WTC11 (cell line): Measurements from ENCODE around the gene AUP1. TPM values are rescaled to one million over a fixed set of nuclear protein-coding genes. Genes with fewer than 3 reads are reported as not detected.

Experiments
- ATAC-seq: fragments of 200-7000 bp; cut with Tn5 transposase; 2 replicates; pipeline ENCODE4 v1.10.0; 2021; ENCODE audit warnings: mild to moderate bottlenecking, moderate library complexity
- CTCF ChIA-PET: fragments of 300-600 bp; sonication (Branson Sonifier 250); formaldehyde crosslinking; loops from one replicate; lab custom pipeline; 2021; ENCODE audit warnings: antibody characterized with exemption; lab: Charles Lee
- POLR2A ChIA-PET: fragments of 350-600 bp; sonication (Branson Sonifier 250); formaldehyde crosslinking; loops from one replicate; lab custom pipeline; 2021; ENCODE audit warnings: antibody characterized with exemption; lab: Charles Lee
- DNase-seq: peaks from one replicate; pipeline ENCODE4 v3.0.0; 2021; ENCODE audit warnings: low spot score
- H3K27ac Mint-ChIP-seq: 2 replicates; pipeline ENCODE4 v1.8.0; 2021; ENCODE audit warnings: mixed read lengths
- H3K27me3 Mint-ChIP-seq: 2 replicates; pipeline ENCODE4 v1.8.0; 2021; ENCODE audit warnings: low read depth, mild to moderate bottlenecking, moderate library complexity, mixed read lengths
- H3K36me3 Mint-ChIP-seq: 2 replicates; pipeline ENCODE4 v1.8.0; 2021; ENCODE audit warnings: mixed read lengths
- H3K4me1 Mint-ChIP-seq: 2 replicates; pipeline ENCODE4 v1.8.0; 2022; ENCODE audit warnings: mixed read lengths
- H3K4me3 Mint-ChIP-seq: 2 replicates; pipeline ENCODE4 v1.8.0; 2021; ENCODE audit warnings: mild to moderate bottlenecking, moderate library complexity, mixed read lengths
- H3K9me3 Mint-ChIP-seq: 2 replicates; pipeline ENCODE4 v1.8.0; 2021; ENCODE audit warnings: mixed read lengths
- ATF1 ChIP-seq: sonication (generic); formaldehyde crosslinking; IDR thresholded peaks from 2 replicates; pipeline ENCODE4 v1.8.1; 2023; ENCODE audit warnings: mild to moderate bottlenecking, moderate library complexity, missing genetic modification reagents
- CBFB ChIP-seq: sonication (generic); formaldehyde crosslinking; IDR thresholded peaks from 2 replicates; pipeline ENCODE4 v1.8.1; 2022; ENCODE audit warnings: mild to moderate bottlenecking, low read depth, missing genetic modification reagents
- EMX1 ChIP-seq: fragments of 250-450 bp; sonication (Bioruptor Pico); IDR thresholded peaks from 2 replicates; pipeline ENCODE4 v1.8.0; 2021; ENCODE audit warnings: mild to moderate bottlenecking
- FOXJ3 ChIP-seq: sonication (generic); formaldehyde crosslinking; IDR thresholded peaks from 2 replicates; pipeline ENCODE4 v1.9.0; 2021; ENCODE audit warnings: missing genetic modification reagents, mild to moderate bottlenecking, borderline replicate concordance
- FOXK1 ChIP-seq: sonication (generic); formaldehyde crosslinking; IDR thresholded peaks from 2 replicates; pipeline ENCODE4 v1.8.0; 2022; ENCODE audit warnings: mild to moderate bottlenecking, moderate library complexity, missing genetic modification reagents
- FOXP1 ChIP-seq: sonication (generic); formaldehyde crosslinking; IDR thresholded peaks from 2 replicates; pipeline ENCODE4 v1.8.0; 2022; ENCODE audit warnings: missing genetic modification reagents, mild to moderate bottlenecking, moderate library complexity, borderline replicate concordance
- KAT7 ChIP-seq: sonication (generic); formaldehyde crosslinking; IDR thresholded peaks from 2 replicates; pipeline ENCODE4 v1.8.1; 2023; ENCODE audit warnings: missing genetic modification reagents, mild to moderate bottlenecking, borderline replicate concordance
- MYBL2 ChIP-seq: sonication (generic); formaldehyde crosslinking; IDR thresholded peaks from 2 replicates; pipeline ENCODE4 v1.8.1; 2023; ENCODE audit warnings: mild to moderate bottlenecking, moderate library complexity, missing genetic modification reagents
- NFYB ChIP-seq: sonication (generic); formaldehyde crosslinking; conservative IDR thresholded peaks from 2 replicates; pipeline ENCODE4 v1.8.0; 2022; ENCODE audit warnings: low read depth, missing genetic modification reagents
- NR2C2 ChIP-seq: sonication (generic); formaldehyde crosslinking; IDR thresholded peaks from 2 replicates; pipeline ENCODE4 v1.8.0; 2022; ENCODE audit warnings: mild to moderate bottlenecking, missing genetic modification reagents
- SMAD3 ChIP-seq: sonication (generic); formaldehyde crosslinking; IDR thresholded peaks from 2 replicates; pipeline ENCODE4 v1.8.0; 2022; ENCODE audit warnings: missing genetic modification reagents, mild to moderate bottlenecking, borderline replicate concordance
- TCF7 ChIP-seq: sonication (generic); formaldehyde crosslinking; IDR thresholded peaks from 2 replicates; pipeline ENCODE4 v1.8.0; 2022; ENCODE audit warnings: mild to moderate bottlenecking, low read depth, missing genetic modification reagents, moderate library complexity
- TP53 ChIP-seq: sonication (generic); formaldehyde crosslinking; IDR thresholded peaks from 2 replicates; pipeline ENCODE4 v1.8.1; 2023; ENCODE audit warnings: mild to moderate bottlenecking, missing genetic modification reagents
- ZBTB21 ChIP-seq: sonication (generic); formaldehyde crosslinking; IDR thresholded peaks from 2 replicates; pipeline ENCODE4 v1.8.1; 2023; ENCODE audit warnings: mild to moderate bottlenecking, missing genetic modification reagents, borderline replicate concordance
- total RNA-seq: library from RNA; stranded (reverse); gene quantifications from 3 replicates; pipeline ENCODE4 v1.2.3, GENCODE V29; 2021
- TF ChIP-seq, protein P1 (sequence below): sonication (generic); formaldehyde crosslinking; IDR thresholded peaks from 2 replicates; pipeline ENCODE4 v1.8.0; 2023; ENCODE audit warnings: mild to moderate bottlenecking, missing genetic modification reagents
- TF ChIP-seq, protein P2 (sequence below): sonication (generic); formaldehyde crosslinking; IDR thresholded peaks from 2 replicates; pipeline ENCODE4 v1.8.1; 2022; ENCODE audit warnings: mild to moderate bottlenecking, missing genetic modification reagents, moderate library complexity, borderline replicate concordance
- TF ChIP-seq, protein P3 (sequence below): sonication (generic); formaldehyde crosslinking; IDR thresholded peaks from 2 replicates; pipeline ENCODE4 v1.8.0; 2022; ENCODE audit warnings: mild to moderate bottlenecking, missing genetic modification reagents
- TF ChIP-seq, protein P4 (sequence below): sonication (generic); formaldehyde crosslinking; IDR thresholded peaks from 2 replicates; pipeline ENCODE4 v1.8.1; 2023; ENCODE audit warnings: mild to moderate bottlenecking, missing genetic modification reagents, moderate library complexity
- TF ChIP-seq, protein P5 (sequence below): sonication (generic); formaldehyde crosslinking; IDR thresholded peaks from 2 replicates; pipeline ENCODE4 v1.8.0; 2022; ENCODE audit warnings: mild to moderate bottlenecking, missing genetic modification reagents
- TF ChIP-seq, protein P6 (sequence below): sonication (generic); formaldehyde crosslinking; conservative IDR thresholded peaks from 2 replicates; pipeline ENCODE4 v1.8.1; 2022; ENCODE audit warnings: mild to moderate bottlenecking, missing genetic modification reagents
- TF ChIP-seq, protein P7 (sequence below): sonication (generic); formaldehyde crosslinking; IDR thresholded peaks from 2 replicates; pipeline ENCODE4 v1.8.0; 2023; ENCODE audit warnings: missing genetic modification reagents
- TF ChIP-seq, protein P8 (sequence below): fragments of 250-450 bp; sonication (Bioruptor Pico); IDR thresholded peaks from 2 replicates; pipeline ENCODE4 v1.9.0; 2021; ENCODE audit warnings: mild to moderate bottlenecking, borderline replicate concordance

AUP1 gene
- total RNA-seq, 1 experiment from 2014 or later: 84.9 TPM

DNA sequence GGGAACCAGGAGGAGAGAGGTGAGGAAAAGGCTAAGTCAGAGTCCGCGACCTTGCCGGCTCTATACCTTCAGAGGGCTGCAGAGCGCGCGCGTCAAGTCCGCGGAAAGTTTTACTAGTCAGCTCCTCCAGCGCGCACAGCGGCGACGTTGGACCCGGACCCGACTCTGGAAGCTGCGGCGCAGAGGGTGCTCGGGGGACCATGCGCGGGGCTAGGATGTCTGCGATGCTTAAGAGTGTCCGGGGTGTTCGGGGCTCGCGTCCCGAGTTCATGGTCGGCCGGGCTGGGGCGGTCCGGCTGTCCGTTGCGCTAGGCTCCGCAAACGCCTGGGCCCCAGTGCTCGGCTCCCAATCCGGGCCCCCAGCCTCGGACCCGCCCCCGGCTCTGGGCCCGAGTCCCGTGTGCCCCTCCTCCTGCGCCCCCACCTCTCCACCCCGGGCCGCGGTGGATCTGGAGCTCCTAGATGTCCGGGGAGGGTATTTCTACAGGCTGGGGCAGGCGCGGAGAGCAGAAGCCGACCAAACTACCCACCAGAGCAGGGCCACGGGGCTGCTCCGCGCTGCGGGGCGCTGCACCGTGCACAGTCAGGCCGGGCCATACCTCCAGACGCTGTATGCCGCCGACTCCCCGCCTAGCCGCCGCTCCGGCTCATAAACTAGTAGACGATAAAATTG is 30.1 kb downstream of the AUP1 start, which contains the start of gene LBX2 (continued):
- TF ChIP-seq, protein P1, sequence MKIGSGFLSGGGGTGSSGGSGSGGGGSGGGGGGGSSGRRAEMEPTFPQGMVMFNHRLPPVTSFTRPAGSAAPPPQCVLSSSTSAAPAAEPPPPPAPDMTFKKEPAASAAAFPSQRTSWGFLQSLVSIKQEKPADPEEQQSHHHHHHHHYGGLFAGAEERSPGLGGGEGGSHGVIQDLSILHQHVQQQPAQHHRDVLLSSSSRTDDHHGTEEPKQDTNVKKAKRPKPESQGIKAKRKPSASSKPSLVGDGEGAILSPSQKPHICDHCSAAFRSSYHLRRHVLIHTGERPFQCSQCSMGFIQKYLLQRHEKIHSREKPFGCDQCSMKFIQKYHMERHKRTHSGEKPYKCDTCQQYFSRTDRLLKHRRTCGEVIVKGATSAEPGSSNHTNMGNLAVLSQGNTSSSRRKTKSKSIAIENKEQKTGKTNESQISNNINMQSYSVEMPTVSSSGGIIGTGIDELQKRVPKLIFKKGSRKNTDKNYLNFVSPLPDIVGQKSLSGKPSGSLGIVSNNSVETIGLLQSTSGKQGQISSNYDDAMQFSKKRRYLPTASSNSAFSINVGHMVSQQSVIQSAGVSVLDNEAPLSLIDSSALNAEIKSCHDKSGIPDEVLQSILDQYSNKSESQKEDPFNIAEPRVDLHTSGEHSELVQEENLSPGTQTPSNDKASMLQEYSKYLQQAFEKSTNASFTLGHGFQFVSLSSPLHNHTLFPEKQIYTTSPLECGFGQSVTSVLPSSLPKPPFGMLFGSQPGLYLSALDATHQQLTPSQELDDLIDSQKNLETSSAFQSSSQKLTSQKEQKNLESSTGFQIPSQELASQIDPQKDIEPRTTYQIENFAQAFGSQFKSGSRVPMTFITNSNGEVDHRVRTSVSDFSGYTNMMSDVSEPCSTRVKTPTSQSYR (CRISPR knock-in tag): no peak
- TF ChIP-seq, protein P2, sequence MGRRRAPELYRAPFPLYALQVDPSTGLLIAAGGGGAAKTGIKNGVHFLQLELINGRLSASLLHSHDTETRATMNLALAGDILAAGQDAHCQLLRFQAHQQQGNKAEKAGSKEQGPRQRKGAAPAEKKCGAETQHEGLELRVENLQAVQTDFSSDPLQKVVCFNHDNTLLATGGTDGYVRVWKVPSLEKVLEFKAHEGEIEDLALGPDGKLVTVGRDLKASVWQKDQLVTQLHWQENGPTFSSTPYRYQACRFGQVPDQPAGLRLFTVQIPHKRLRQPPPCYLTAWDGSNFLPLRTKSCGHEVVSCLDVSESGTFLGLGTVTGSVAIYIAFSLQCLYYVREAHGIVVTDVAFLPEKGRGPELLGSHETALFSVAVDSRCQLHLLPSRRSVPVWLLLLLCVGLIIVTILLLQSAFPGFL: no peak
- TF ChIP-seq NR2C2 (CRISPR knock-in tag): no peak

DNA sequence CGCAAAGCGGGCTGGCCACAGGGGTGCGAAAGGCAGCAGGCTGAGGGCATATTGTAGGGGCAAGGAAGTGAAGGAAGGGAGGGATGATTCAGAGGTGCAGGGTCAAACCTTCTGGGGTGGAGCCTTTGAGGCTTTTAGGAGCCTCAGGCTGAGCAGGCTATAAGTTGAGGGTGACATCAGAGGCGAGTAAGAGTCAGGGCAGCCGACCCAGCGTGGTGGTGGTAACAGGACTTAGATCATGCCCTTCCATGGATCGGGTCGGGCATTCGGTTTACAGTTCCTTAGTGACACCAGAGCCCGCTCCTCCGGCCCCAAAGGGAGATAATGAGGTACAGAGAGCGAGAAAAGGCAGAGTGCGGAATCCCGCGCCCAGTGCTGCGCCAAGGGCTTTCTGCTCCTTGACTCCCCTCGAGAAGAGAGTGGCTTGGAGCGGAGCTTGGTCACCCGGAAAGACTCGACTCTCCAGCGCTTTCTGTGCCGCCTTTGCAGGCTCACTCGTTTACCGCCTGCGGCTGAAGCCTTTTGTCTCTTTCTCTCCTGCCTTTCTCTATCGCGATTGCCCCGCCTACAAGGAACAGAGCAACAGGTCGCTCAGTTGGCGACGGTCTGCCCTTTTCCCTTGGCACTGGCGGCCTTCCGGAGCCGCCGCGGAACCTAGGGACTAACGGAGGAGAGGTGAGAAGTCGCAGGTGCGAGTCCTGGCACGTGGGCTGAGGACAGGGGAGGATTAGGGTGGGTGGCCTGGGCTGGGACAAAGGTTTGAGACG is 30.8 kb downstream of the AUP1 start:
- H3K4me1 Mint-ChIP-seq: peaks cover 43% of the 10 kb centered on the region
- DNase-seq: peak; percentile 63
- ATAC-seq: peak; percentile 13
- peak overlapping the region; percentile 79 for H3K4me3 Mint-ChIP-seq
- no peaks in the 10 kb centered on the region for H3K9me3 Mint-ChIP-seq
- peaks cover 96% of the 10 kb centered on the region for H3K27me3 Mint-ChIP-seq
- H3K27ac Mint-ChIP-seq: no peak overlapping the region
- ChIA-PET CTCF (interaction anchor here (0.8 to 6.0 kb wide), 9 partner anchors 9 to 164 kb away, joined by 3 to 43 read pairs (median 3); partner anchors contain the start of genes CCDC142, TTC31 and WBP1), POLR2A (interaction anchor here (1.0 to 1.5 kb wide), 3 partner anchors 15 to 60 kb away, joined by 3 to 4 read pairs (median 3); partner anchors contain the start of genes CCDC142 and TTC31)
- peaks cover 7% of the 10 kb centered on the region for H3K36me3 Mint-ChIP-seq
- TF ChIP-seq CBFB (CRISPR knock-in tag) (peak; percentile 69; the same call in 1 of the 2 replicates), ATF1 (CRISPR knock-in tag) (no peak), FOXK1 (0 out of 2 replicates have a peak, but pooled peaks have one; percentile 33), TCF7 (CRISPR knock-in tag) (no peak), NFYB (CRISPR knock-in tag) (no peak), FOXP1 (peak; percentile 58; the same call in 1 of the 2 replicates), ZBTB21 (CRISPR knock-in tag) (no peak), KAT7 (CRISPR knock-in tag) (0 out of 2 replicates have a peak, but pooled peaks have one; percentile 15), EMX1 (CRISPR knock-in tag) (no peak), MYBL2 (CRISPR knock-in tag) (0 out of 2 replicates have a peak, but pooled peaks have one; percentile 20), SMAD3 (CRISPR knock-in tag) (0 out of 2 replicates have a peak, but pooled peaks have one; percentile 49), FOXJ3 (CRISPR knock-in tag) (no peak), TP53 (0 out of 2 replicates have a peak, but pooled peaks have one; percentile 45)
- TF ChIP-seq, protein P3, sequence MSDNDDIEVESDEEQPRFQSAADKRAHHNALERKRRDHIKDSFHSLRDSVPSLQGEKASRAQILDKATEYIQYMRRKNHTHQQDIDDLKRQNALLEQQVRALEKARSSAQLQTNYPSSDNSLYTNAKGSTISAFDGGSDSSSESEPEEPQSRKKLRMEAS (CRISPR knock-in tag): peak; percentile 90
- TF ChIP-seq, protein P4, sequence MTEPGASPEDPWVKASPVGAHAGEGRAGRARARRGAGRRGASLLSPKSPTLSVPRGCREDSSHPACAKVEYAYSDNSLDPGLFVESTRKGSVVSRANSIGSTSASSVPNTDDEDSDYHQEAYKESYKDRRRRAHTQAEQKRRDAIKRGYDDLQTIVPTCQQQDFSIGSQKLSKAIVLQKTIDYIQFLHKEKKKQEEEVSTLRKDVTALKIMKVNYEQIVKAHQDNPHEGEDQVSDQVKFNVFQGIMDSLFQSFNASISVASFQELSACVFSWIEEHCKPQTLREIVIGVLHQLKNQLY (CRISPR knock-in tag): no peak
- TF ChIP-seq, protein P5, sequence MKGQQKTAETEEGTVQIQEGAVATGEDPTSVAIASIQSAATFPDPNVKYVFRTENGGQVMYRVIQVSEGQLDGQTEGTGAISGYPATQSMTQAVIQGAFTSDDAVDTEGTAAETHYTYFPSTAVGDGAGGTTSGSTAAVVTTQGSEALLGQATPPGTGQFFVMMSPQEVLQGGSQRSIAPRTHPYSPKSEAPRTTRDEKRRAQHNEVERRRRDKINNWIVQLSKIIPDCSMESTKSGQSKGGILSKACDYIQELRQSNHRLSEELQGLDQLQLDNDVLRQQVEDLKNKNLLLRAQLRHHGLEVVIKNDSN (CRISPR knock-in tag): peak; percentile 38; the same call in 1 of the 2 replicates
- TF ChIP-seq, protein P6, sequence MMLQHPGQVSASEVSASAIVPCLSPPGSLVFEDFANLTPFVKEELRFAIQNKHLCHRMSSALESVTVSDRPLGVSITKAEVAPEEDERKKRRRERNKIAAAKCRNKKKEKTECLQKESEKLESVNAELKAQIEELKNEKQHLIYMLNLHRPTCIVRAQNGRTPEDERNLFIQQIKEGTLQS (CRISPR knock-in tag): no peak
- TF ChIP-seq, protein P7, sequence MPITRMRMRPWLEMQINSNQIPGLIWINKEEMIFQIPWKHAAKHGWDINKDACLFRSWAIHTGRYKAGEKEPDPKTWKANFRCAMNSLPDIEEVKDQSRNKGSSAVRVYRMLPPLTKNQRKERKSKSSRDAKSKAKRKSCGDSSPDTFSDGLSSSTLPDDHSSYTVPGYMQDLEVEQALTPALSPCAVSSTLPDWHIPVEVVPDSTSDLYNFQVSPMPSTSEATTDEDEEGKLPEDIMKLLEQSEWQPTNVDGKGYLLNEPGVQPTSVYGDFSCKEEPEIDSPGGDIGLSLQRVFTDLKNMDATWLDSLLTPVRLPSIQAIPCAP (CRISPR knock-in tag): no peak
- TF ChIP-seq, protein P8, sequence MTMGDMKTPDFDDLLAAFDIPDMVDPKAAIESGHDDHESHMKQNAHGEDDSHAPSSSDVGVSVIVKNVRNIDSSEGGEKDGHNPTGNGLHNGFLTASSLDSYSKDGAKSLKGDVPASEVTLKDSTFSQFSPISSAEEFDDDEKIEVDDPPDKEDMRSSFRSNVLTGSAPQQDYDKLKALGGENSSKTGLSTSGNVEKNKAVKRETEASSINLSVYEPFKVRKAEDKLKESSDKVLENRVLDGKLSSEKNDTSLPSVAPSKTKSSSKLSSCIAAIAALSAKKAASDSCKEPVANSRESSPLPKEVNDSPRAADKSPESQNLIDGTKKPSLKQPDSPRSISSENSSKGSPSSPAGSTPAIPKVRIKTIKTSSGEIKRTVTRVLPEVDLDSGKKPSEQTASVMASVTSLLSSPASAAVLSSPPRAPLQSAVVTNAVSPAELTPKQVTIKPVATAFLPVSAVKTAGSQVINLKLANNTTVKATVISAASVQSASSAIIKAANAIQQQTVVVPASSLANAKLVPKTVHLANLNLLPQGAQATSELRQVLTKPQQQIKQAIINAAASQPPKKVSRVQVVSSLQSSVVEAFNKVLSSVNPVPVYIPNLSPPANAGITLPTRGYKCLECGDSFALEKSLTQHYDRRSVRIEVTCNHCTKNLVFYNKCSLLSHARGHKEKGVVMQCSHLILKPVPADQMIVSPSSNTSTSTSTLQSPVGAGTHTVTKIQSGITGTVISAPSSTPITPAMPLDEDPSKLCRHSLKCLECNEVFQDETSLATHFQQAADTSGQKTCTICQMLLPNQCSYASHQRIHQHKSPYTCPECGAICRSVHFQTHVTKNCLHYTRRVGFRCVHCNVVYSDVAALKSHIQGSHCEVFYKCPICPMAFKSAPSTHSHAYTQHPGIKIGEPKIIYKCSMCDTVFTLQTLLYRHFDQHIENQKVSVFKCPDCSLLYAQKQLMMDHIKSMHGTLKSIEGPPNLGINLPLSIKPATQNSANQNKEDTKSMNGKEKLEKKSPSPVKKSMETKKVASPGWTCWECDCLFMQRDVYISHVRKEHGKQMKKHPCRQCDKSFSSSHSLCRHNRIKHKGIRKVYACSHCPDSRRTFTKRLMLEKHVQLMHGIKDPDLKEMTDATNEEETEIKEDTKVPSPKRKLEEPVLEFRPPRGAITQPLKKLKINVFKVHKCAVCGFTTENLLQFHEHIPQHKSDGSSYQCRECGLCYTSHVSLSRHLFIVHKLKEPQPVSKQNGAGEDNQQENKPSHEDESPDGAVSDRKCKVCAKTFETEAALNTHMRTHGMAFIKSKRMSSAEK: no peak
